T-cell (primary cell): Measurements from ENCODE around the gene CTBP1. TPM values are rescaled to one million over a fixed set of nuclear protein-coding genes. Genes with fewer than 3 reads are reported as not detected.

Experiments used
- ATAC-seq, 4 experiments: fragments of 200-7000 bp in 3 of 4; fragments of 150-1000 bp in 1 of 4; cut with Tn5 transposase; replicated peaks in 1 of 4; 1 replicate in 3 of 4; 2 replicates in 1 of 4; pipeline ENCODE4 v1.10.0; 2021; ENCODE audit warnings: moderate library complexity in 3 of 4, mild to moderate bottlenecking in 2 of 4, moderate number of reproducible peaks in 1 of 4
- CTCF ChIA-PET, 2 donors: fragments of 300-600 bp; sonication (Branson Sonifier 250); formaldehyde crosslinking; loops; one replicate each; lab custom pipeline; 2022; ENCODE audit warnings: antibody characterized with exemption in 2 of 2; lab: Charles Lee
- POLR2A ChIA-PET, 2 donors: fragments of 300-600 bp; sonication (Branson Sonifier 250); formaldehyde crosslinking; loops; one replicate each; lab custom pipeline; 2022; ENCODE audit warnings: antibody characterized with exemption in 2 of 2; lab: Charles Lee
- DNase-seq, 35 experiments: peaks; one replicate each; pipeline versions ENCODE4 v3.0.0 to v3.0.0-alpha.2; 2013 to 2023
- H3K27ac ChIP-seq: one replicate; pipeline ENCODE4 v1.5.1; 2013; ENCODE audit warnings: low read length
- H3K27me3 ChIP-seq, 2 experiments: replicated peaks in 1 of 2; 1 replicate in 1 of 2; 2 replicates in 1 of 2; pipeline versions ENCODE4 v1.6.1 to v1.7.0; 2013; ENCODE audit warnings: low read length in 1 of 2, mixed read lengths in 1 of 2; ENCODE audit not compliant: control insufficient read depth in 2 of 2, insufficient read depth in 2 of 2; ENCODE audit errors: extremely low read depth in 1 of 2
- H3K36me3 ChIP-seq, 2 donors: 1 replicate in 1 of 2; 2 replicates in 1 of 2; pipeline versions ENCODE4 v1.6.1 to v1.7.0; 2013; ENCODE audit warnings: low read length in 1 of 2; ENCODE audit not compliant: control insufficient read depth in 2 of 2, insufficient read depth in 1 of 2; ENCODE audit errors: extremely low read depth in 1 of 2
- H3K4me1 ChIP-seq, 2 experiments: 1 replicate in 1 of 2; 2 replicates in 1 of 2; pipeline versions ENCODE4 v1.6.1 to v1.7.0; 2013; ENCODE audit warnings: low read length in 2 of 2, mixed read lengths in 1 of 2; ENCODE audit not compliant: insufficient read depth in 2 of 2, control insufficient read depth in 1 of 2; ENCODE audit errors: extremely low read depth in 1 of 2
- H3K4me3 ChIP-seq, 2 donors: 1 replicate in 1 of 2; 2 replicates in 1 of 2; pipeline versions ENCODE4 v1.5.1 to v1.7.0; 2013; ENCODE audit warnings: mild to moderate bottlenecking in 2 of 2, low read length in 1 of 2, moderate library complexity in 1 of 2; ENCODE audit not compliant: control insufficient read depth in 1 of 2; ENCODE audit errors: extremely low read depth in 1 of 2
- H3K9me3 ChIP-seq: 2 replicates; pipeline ENCODE4 v1.7.0; 2013
- H3K27ac Mint-ChIP-seq, 2 donors: one replicate each; pipeline ENCODE4 v1.8.0; 2020 to 2021; ENCODE audit warnings: mild to moderate bottlenecking in 2 of 2, mixed read lengths in 2 of 2
- H3K27me3 Mint-ChIP-seq, 2 donors: one replicate each; pipeline ENCODE4 v1.8.0; 2021 to 2022; ENCODE audit warnings: mixed read lengths in 2 of 2
- H3K36me3 Mint-ChIP-seq: one replicate; pipeline ENCODE4 v1.8.0; 2021; ENCODE audit warnings: mixed read lengths
- H3K4me1 Mint-ChIP-seq, 3 donors: one replicate each; pipeline ENCODE4 v1.8.0; 2020 to 2022; ENCODE audit warnings: mixed read lengths in 3 of 3, mild to moderate bottlenecking in 1 of 3
- H3K4me3 Mint-ChIP-seq, 3 donors: one replicate each; pipeline ENCODE4 v1.8.0; 2020 to 2022; ENCODE audit warnings: mild to moderate bottlenecking in 3 of 3, mixed read lengths in 3 of 3, moderate library complexity in 3 of 3
- H3K9me3 Mint-ChIP-seq, 3 donors: one replicate each; pipeline ENCODE4 v1.8.0; 2020 to 2022; ENCODE audit warnings: mixed read lengths in 3 of 3
- WGBS: methylation state at CpG from one replicate; pipeline ENCODE4 v1.1.5; 2013; ENCODE audit warnings: missing lambda C conversion rate; ENCODE audit not compliant: insufficient coverage; 5-methylcytosine and 5-hydroxymethylcytosine counted together
- total RNA-seq, 35 experiments: library from RNA in 6 of 35; stranded (reverse) in 6 of 35; fragments of 120-200 nt in 1 of 35; gene quantifications; one replicate each; pipeline versions ENCODE4 v1.2.1 to v1.2.4 and lab custom pipeline; 2013 to 2026

The CTBP1 gene
- total RNA-seq, 5 donors from 2014 or later (not counting 1 experiment from before 2014, with no cell fraction given), result 185 to 232 (median 207) TPM

DNA sequence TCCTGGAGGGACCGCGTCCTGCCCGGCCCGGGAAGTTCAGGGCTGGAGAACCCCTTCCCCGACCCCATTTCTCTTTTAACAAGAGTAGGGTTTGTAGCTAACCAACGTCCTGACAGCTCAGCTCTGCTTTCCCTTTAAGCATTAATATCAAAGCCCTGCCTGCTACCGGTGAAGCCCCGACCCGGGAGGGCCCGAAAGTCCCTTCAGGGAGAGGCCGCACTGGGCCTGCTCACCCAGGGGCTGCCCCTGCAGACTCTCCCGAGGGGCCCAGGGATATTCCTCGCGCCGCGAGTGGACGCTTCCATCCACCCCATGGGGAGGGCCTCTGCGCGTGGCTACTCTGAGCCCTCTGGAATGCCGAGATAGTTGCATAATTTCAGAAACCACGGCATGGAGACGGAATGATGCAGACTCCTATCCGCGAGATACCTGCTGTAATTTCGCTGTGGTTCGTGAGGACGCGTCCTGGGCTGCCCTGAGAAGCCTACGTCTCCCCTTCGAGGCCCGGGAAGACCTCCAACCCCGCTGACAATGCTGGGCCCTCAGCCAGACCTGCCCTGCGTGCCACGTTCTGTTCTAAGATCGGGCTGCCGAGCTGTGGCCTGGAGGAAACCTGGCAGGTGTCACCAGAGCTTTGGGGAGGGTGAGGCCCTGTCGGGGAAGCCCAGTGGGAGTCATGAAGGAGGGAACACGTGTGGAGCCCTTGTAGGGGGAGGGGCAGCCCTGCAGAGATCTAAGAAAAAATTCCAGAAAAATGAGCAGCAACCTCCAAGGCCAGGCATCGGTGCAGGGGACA lies 999 bp upstream of the CTBP1 start:
- WGBS, result 23% methylated on average over 36 of the region's 39 CpGs
- POLR2A ChIA-PET, result interaction anchor here (0.7 to 1.1 kb wide), 3 partner anchors 17 to 97 kb away, joined by 3 to 5 read pairs (median 3); partner anchors contain the start of gene UVSSA (in 1 of the 2)
- Histone ChIP-seq H3K4me3 (peak overlapping the region; percentile 61 to 84), H3K9me3 (no peaks in the 10 kb centered on the region), H3K36me3 (peaks cover 0 to 2% of the 10 kb centered on the region in 2 donors), H3K27ac (peak overlapping the region; percentile 96), H3K27me3 (no peaks in the 10 kb centered on the region), H3K4me1 (peaks cover 22 to 78% of the 10 kb centered on the region in 2 experiments)
- DNase-seq, result peak in 31 of 35 experiments; percentile 22 to 78 (median 47)
- peak in 3 of 4 experiments; percentile 0 to 21 (median 7) for ATAC-seq
- H3K27ac Mint-ChIP-seq, result peak overlapping the region; percentile 91 to 95
- no peaks in the 10 kb centered on the region for H3K36me3 Mint-ChIP-seq
- H3K27me3 Mint-ChIP-seq, result no peaks in the 10 kb centered on the region
- H3K4me3 Mint-ChIP-seq, result peak overlapping the region; percentile 84 to 92 (median 90)
- CTCF ChIA-PET, result interaction anchor here (0.7 to 3.1 kb wide), 6 partner anchors 16 to 97 kb away, joined by 3 to 13 read pairs (median 4); partner anchors contain the start of gene UVSSA (in 1 of the 2)
- H3K9me3 Mint-ChIP-seq, result no peaks in the 10 kb centered on the region
- H3K4me1 Mint-ChIP-seq, result peaks cover 70 to 74% (median 72%) of the 10 kb centered on the region in 3 donors

DNA sequence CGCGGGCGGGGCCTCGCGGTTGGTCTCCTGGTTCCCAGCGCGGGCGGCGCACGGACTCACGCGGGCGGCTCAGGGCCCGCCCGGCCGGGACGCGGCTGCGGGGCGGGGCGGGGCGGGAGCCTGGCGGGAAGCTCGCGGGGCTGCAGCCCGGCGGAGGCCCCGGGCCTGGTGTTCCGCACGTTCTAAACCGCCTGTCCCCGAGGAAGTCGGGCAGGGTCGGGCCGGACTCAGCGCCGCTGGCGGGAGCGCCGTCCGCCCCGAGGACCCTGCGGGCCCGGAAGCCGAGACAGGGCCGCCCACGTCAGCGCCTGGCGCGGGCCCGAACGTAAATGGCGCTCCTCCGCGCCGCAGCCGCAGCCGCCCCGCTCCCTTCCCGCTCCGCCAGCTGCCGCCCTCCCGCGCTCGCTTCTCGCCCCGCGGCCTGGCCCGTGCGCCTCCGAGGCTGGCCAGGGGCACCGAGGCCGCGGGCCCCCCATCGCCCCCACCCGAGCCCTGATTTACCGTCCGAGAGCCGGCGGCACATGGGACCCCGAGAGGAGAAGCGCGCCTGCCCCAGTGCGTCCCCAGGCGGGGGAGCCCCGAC lies 309 bp upstream of the CTBP1 start:
- H3K4me1 ChIP-seq, result peaks cover 22 to 81% of the 10 kb centered on the region in 2 experiments
- ATAC-seq (peak; percentile 73 to 77 (median 74)), DNase-seq (peak; percentile 75 to 94 (median 83))
- ChIA-PET CTCF (interaction anchor here (0.6 to 3.1 kb wide), 6 partner anchors 19 to 98 kb away, joined by 3 to 13 read pairs (median 3); partner anchors contain the start of gene UVSSA (in 1 of the 2)), POLR2A (interaction anchor here (1.0 to 1.1 kb wide), 2 partner anchors 60 to 98 kb away, joined by 3 to 5 read pairs; partner anchors contain the start of gene UVSSA (in 1 of the 2))
- Mint-ChIP-seq H3K27ac (peak overlapping the region; percentile 91 to 95), H3K36me3 (no peaks in the 10 kb centered on the region), H3K9me3 (no peaks in the 10 kb centered on the region), H3K27me3 (no peaks in the 10 kb centered on the region), H3K4me3 (peak overlapping the region; percentile 84 to 92 (median 90)), H3K4me1 (peaks cover 70 to 74% (median 72%) of the 10 kb centered on the region in 3 donors)
- H3K4me3 ChIP-seq, result peak overlapping the region; percentile 61 to 84
- no peaks in the 10 kb centered on the region for H3K27me3 ChIP-seq
- WGBS, result under 1% methylated on average over 86 of the region's 86 CpGs
- peaks cover 0 to 2% of the 10 kb centered on the region in 2 donors for H3K36me3 ChIP-seq
- H3K27ac ChIP-seq, result peak overlapping the region; percentile 96
- H3K9me3 ChIP-seq, result no peaks in the 10 kb centered on the region

DNA sequence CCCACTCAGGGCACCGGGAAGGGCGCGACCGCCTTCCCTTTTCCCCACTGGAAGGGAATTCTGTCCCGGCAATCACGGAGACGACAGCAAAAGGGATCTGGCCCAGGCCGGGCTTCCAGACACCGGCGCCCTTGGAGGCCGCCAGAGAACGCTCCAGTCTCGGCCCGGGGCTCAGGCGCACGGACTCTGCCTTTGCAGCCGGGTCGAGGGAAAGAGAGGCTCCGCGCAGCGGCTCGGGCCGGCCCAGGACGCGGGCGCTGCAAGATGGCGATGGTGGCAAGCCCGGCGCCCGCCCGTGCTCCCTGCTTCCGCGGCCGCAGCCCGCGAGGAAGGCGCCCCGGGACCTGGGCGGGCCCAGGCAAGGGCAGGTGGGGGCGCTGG lies 1.1 kb downstream of the CTBP1 start:
- Histone ChIP-seq H3K27me3 (no peaks in the 10 kb centered on the region), H3K4me3 (peak overlapping the region; percentile 67 to 93), H3K4me1 (peaks cover 22 to 81% of the 10 kb centered on the region in 2 experiments), H3K27ac (peak overlapping the region; percentile 87), H3K36me3 (peaks cover 0 to 10% of the 10 kb centered on the region in 2 donors), H3K9me3 (no peaks in the 10 kb centered on the region)
- Mint-ChIP-seq H3K9me3 (no peaks in the 10 kb centered on the region), H3K27me3 (no peaks in the 10 kb centered on the region), H3K4me1 (peaks cover 70 to 74% (median 72%) of the 10 kb centered on the region in 3 donors), H3K4me3 (peak overlapping the region; percentile 78 to 87 (median 85)), H3K27ac (peak overlapping the region; percentile 74 to 86), H3K36me3 (no peaks in the 10 kb centered on the region)
- ChIA-PET POLR2A (no interaction called here), CTCF (interaction anchor here (0.6 to 3.1 kb wide), 4 partner anchors 21 to 750 kb away, joined by 4 to 13 read pairs (median 6); partner anchors contain the start of gene UVSSA (in 1 of the 2))
- WGBS, result under 1% methylated on average over 40 of the region's 40 CpGs
- ATAC-seq, result peak; percentile 24 to 43 (median 41)
- DNase-seq, result peak in 16 of 35 experiments; percentile 19 to 76 (median 42)

DNA sequence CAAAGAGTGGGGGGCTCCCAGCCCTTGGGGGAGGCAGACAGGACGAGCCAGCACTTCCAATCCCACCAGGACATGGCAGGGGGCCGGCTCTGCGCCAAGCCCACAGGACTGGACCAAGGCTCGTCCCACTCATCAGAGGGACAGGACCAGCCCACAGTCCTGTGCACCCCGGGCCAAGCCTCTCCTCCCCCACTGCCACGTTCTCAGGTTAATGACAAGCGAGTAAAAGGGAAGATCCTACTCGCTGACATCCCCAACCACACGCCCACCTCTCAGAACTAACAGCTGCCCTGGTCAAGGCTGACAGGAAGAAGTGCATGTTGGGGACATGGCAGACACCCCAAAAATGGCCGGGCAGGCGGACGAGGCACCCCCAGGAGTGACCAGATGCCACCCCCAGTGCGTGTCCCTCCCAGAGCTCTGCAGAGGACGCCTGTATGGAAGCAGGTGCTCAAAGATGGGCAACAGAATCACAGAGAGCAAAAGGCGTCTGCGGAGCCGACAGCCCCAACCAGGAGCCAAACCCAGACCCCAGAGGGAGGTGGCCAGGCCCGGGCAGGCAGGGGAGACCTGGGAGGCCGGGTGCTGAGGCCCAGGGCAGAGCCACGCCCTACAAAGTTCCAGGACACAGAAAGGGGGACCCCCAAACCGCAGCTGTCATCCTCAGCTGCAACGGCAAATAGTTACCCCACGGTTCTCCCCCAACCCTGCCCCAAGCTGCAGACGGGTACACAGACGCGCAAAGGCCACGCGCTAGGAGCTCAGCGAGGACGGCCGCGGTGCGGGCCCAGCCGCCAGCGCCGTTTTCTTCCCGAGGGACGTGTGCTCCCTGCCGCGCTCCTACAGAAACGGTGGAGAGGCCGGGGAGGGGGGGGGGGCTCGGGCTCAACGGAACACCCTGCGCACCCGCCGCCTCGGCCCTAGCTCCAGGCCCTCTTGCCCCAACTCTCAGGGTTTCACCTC lies 1.7 kb downstream of the CTBP1 start:
- DNase-seq, result peak in 5 of 35 experiments; percentile 5 to 47 (median 28)
- peak overlapping the region; percentile 67 to 93 for H3K4me3 ChIP-seq
- H3K4me3 Mint-ChIP-seq, result peak overlapping the region; percentile 78 to 87 (median 85)
- no peaks in the 10 kb centered on the region for H3K36me3 Mint-ChIP-seq
- ChIA-PET CTCF (interaction anchor here (0.6 to 1.1 kb wide), 3 partner anchors 21 to 749 kb away, joined by 4 to 6 read pairs (median 5); no protein-coding TSS in a partner anchor), POLR2A (interaction anchor here in 1 of 2 donors (0.6 kb wide), 1 partner anchor 40 kb away, joined by 3 read pairs; no protein-coding TSS in a partner anchor)
- H3K36me3 ChIP-seq, result peaks cover 0 to 10% of the 10 kb centered on the region in 2 donors
- H3K27me3 ChIP-seq, result no peaks in the 10 kb centered on the region
- H3K4me1 Mint-ChIP-seq, result peaks cover 71 to 75% (median 73%) of the 10 kb centered on the region in 3 donors
- peak overlapping the region; percentile 86 to 89 for H3K27ac Mint-ChIP-seq
- no peaks in the 10 kb centered on the region for H3K9me3 Mint-ChIP-seq
- peaks cover 22 to 84% of the 10 kb centered on the region in 2 experiments for H3K4me1 ChIP-seq
- 3% methylated on average over 41 of the region's 48 CpGs for WGBS
- no peak for ATAC-seq
- no peaks in the 10 kb centered on the region for H3K9me3 ChIP-seq
- no peaks in the 10 kb centered on the region for H3K27me3 Mint-ChIP-seq
- peak overlapping the region; percentile 87 for H3K27ac ChIP-seq

DNA sequence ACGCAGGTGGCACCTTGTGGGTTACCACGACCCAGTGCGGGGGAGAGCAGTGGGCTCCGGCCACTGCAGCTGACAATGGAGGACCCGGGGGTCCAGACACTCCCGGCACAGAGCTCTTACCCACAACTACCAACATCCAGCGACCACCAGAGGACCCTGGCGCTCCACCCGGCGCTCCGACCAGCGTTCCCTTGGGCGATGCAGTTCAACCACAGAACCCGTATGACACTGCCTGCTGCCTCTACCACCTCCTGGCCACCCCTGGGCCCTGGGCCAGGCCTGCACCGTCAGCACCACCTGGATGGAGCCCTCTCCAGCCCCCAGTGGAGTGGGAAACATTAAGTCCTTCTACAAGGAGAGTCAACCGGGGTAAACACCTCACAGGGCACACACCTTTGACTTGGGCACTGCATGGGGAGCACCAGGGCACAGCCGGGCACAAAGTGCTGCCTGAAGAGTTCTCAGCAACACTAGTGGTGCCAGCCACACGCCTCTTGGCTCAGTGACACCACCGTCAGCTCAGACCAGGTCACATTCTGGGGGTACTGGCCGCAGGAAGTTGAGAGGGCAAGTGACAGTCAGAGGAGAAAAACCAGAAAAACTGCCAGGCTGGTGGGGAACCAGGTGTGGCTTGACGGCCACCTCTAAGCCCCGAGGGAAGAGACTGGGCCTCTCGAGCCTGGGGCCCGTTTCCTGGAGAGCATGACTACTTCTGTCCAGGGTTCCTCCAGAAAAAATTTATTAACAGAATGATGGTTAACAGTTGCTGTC lies 2.6 kb downstream of the CTBP1 start:
- ChIA-PET POLR2A (no interaction called here), CTCF (interaction anchor here in 1 of 2 donors (1.1 kb wide), 1 partner anchor 115 kb away, joined by 4 read pairs; no protein-coding TSS in a partner anchor)
- H3K27ac Mint-ChIP-seq, result peak overlapping the region; percentile 86 to 89
- peaks cover 64 to 71% (median 70%) of the 10 kb centered on the region in 3 donors for H3K4me1 Mint-ChIP-seq
- no peaks in the 10 kb centered on the region for H3K36me3 Mint-ChIP-seq
- no peak for ATAC-seq
- Histone ChIP-seq H3K4me1 (peaks cover 22 to 83% of the 10 kb centered on the region in 2 experiments), H3K27ac (peak overlapping the region; percentile 87), H3K36me3 (peaks cover 2 to 13% of the 10 kb centered on the region in 2 donors), H3K27me3 (no peaks in the 10 kb centered on the region), H3K9me3 (no peaks in the 10 kb centered on the region), H3K4me3 (peak overlapping the region; percentile 67 to 93)
- peak overlapping the region; percentile 78 to 87 (median 85) for H3K4me3 Mint-ChIP-seq
- 36% methylated on average over 17 of the region's 24 CpGs for WGBS
- no peaks in the 10 kb centered on the region for H3K9me3 Mint-ChIP-seq
- peak in 3 of 35 experiments; percentile 1 to 24 (median 14) for DNase-seq
- no peaks in the 10 kb centered on the region for H3K27me3 Mint-ChIP-seq
